NCI-H146 treated with DMSO at 0.1 percent for 48 hours (cell line): ENCODE results near the gene EPHB6.

Source experiments
- DNase-seq: peaks from one replicate; lab custom pipeline; 2025; ENCODE audit not compliant: unreplicated experiment; lab: John Stamatoyannopoulos, UW

Gene EPHB6, protein sequence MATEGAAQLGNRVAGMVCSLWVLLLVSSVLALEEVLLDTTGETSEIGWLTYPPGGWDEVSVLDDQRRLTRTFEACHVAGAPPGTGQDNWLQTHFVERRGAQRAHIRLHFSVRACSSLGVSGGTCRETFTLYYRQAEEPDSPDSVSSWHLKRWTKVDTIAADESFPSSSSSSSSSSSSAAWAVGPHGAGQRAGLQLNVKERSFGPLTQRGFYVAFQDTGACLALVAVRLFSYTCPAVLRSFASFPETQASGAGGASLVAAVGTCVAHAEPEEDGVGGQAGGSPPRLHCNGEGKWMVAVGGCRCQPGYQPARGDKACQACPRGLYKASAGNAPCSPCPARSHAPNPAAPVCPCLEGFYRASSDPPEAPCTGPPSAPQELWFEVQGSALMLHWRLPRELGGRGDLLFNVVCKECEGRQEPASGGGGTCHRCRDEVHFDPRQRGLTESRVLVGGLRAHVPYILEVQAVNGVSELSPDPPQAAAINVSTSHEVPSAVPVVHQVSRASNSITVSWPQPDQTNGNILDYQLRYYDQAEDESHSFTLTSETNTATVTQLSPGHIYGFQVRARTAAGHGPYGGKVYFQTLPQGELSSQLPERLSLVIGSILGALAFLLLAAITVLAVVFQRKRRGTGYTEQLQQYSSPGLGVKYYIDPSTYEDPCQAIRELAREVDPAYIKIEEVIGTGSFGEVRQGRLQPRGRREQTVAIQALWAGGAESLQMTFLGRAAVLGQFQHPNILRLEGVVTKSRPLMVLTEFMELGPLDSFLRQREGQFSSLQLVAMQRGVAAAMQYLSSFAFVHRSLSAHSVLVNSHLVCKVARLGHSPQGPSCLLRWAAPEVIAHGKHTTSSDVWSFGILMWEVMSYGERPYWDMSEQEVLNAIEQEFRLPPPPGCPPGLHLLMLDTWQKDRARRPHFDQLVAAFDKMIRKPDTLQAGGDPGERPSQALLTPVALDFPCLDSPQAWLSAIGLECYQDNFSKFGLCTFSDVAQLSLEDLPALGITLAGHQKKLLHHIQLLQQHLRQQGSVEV

DNA sequence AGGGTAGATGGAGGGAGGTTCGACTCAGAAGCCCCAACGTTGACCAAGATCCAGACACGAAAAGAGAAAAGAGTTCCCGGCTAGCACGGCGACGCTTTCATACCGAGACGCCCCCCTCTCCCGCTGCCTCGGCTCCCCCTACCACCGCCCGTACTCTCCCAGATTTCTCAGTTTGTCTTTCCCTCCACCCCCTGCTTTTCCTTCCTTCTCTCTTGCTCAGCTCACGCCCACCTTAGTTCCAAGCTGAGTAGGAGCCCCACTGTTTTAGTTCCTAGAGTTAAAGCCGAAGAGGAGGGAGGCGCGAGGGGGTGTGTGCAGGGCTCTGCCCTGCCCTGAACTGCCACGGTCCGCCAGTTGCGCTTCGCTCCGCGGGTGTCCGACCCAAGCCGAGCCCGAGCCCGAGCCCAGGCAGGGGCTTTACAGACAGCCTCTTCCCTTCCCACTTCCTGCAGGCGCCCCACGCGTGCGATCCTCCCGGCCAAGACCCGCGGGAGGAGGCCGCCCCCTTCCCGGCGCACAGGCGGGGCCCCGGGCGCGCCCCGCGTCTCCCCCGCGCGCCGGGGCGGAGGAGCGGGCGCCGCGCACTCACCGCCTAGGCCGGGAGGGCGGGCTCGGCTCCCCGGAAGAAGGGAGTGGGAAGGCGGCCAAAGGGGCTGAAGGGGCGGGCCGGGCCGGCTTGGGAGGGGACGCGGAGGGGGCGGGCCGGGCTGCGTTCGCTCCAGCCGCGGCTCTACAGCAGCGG lies at the start of gene EPHB6:
Gene EPHB6 (plus strand): TSS at position 705 of the 742 bp plus-strand sequence. CDS start 8,152 bp downstream, outside the sequence.
- DNase-seq, result no peak

DNA sequence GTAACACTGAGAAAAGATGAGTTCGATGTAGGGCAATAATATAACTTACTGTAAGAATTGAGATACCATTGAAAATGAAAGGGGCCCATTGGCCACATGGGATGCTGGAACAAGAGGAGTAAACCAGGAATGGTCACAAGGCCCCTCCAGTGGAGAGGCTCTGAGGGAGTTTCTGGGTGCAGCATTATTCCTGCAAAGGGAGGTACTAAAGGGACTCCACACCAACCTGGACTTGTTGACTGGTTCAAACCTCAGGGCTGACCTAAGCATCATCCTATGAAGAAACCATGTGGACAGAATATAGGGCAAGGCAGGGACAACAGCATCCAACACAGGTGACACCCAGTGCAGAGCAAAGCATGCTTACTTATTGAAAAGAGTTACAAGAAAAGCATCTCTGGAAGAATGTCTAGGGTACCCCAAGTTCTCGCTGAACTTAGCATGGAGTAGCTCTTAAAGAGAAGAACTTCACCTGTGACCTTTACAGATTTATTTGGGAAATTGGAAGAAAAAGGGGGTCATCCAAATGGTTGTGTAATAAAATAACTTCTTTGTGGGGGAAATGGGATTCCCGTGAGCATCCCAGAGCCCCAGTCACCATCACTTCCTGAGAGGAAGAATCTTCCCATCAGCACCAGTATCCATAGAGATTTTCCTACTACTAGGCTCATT lies 49.4 kb upstream of the EPHB6 start:
- no peak for DNase-seq

DNA sequence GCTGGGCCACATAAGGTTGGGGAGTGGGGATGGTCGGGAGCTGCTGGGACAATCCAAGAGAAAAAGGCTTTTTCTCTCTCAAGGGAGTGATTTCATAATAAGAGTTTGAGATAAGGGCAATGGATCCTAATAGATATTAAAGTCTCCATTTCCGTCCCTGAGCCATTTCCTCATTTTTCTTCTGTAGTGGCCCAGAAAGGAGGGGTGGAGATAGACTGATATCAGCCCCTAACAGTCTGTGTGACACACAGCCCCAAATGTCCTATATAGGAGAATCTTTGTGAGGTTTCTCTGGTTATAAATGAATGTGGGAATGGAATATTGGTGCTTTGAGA lies 48.9 kb upstream of the EPHB6 start:
- DNase-seq, result no peak

DNA sequence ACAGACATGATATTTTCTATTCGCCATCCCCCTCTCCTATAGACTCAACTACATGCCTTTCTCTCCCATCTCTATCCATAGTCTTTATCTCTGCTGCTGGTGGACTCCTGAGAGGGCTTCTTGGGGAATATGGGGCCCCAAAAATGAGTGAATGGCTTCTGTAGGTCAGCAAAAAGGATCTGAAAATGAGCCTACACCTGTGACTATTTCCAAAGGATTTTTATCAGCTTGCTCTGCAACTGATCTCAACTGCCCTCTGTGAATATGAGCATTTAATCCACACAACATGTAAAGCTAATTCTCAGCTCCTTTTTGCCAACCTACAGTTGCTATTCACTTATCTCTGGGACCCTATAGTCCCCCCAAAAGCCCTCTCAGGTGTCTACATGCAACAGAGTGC lies 47.9 kb upstream of the EPHB6 start:
- no peak for DNase-seq

DNA sequence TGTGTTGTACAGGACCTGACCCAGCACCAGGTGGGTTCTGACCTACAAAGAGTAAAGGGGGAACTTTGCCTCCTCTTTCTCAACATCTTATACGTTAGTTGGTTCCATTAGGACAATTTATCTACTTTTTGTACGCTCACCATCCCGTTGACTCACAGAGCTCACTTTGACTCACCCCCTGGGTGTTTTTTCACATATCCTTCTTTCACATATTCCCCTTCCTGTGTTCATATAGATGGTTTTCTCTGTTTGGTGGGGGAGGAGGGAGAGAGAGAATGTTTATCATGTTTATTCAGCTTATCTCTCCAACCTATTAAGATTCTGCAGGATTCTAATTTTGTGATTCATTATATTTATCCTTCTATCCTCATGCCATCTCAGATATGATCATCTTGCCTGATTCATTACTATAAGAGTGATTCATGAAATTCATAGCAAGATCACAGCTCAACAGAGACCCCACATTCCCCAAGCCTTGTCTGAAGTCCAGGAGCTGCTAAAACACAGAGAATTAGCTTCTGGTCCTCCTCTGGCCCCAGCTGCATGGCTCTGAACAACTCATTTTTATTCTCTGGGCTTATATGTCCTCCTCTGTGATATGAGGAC lies 46.9 kb upstream of the EPHB6 start:
- DNase-seq, result no peak

DNA sequence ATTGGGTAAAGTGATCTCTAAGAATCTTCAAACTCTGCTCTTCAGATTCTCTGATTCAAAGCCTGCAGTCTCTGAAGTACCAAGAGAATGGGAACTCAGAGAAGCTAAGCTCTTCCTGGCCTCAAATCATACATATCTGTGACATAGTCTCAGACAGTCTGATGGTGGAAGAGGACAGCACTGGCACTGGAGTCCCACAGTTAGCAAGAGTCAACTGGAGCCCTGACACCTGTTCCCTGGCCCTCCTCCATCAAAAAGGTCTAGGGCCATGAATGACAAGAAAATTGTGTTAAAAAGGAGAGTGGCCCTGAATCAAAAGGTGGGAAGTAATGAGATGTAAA lies 46.4 kb upstream of the EPHB6 start:
- DNase-seq, result no peak

DNA sequence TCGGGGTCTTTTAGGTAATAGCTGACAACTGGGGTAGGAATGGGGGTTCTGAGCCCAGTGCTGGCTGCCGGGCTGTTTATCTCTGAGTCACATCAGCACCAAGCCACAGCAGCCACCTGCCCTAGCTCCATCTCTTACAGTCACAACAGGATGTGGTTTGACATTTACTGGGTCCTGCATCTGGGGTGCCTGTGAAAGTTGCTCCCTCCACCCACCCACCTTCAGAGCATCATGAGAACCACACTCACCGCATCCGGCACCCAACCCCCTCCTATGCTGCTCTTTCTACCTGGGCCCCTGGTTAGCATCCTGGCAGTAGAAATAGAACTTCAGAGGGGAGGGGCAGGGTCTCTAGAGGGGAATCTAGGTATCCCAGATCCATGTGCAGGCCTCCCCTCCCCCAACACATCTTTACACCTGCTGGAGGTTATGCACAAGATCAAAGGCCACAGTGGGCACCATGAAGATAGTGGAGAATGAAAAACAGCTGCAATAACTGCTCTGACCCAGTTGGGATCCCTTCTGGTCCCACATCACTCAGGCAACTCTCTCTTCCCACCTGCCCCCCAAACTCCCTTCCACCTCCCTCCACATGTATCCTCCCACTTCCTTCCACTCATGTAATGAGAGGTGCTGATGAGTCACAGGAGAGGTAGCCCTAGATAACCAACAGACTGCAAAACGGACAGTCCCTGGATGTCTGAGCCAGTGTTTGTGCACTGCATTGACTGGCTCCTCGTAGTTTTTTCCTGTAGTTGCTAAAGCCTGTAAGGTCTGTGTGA lies 45.9 kb upstream of the EPHB6 start:
- no peak for DNase-seq

DNA sequence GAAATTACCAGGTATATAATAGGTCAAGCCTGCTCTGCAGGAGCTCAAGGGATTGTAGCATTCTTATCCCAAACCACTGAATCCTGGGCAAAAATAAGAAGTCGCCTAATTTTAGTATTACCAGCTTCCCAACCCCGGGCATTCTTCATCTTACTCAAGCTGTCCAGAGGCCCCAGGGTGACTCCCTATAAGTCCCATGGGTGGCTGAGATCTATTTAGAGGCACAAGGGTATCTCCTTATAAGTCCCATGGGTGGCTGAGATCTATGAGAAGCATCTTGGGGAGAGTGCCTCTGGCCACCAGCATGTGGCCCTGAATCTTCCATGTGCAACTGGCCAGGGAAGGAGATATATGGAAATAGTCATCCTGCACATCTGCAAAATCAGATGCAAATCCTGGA lies 45.2 kb upstream of the EPHB6 start:
- DNase-seq, result no peak

DNA sequence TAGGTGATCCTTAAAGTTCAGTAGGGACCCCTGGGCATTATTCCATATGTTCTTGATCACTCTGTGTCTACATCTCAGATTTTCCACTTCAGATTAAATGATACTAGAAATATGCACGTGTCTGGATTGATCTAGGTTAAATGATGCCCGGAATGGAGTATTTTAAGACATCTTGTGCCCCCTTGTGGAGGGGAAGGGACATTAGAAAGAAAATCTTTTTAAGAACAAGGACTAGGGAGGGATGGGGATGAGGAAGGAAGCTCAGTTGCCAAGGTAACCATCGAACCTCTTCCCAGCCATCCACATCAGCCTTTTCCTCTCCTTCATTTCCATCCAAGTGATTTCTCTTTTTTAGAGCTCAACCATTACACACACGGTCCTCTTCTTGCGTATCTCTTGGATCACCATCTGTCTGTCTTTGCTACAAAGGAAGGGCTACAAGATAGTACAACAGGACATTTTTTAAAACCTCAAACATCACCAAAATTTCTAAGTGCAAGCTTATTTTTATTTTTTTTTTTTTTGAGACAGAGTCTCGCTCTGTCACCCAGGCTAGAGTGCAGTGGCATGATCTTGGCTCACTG lies 43.6 kb upstream of the EPHB6 start:
- peak; percentile 3 for DNase-seq

DNA sequence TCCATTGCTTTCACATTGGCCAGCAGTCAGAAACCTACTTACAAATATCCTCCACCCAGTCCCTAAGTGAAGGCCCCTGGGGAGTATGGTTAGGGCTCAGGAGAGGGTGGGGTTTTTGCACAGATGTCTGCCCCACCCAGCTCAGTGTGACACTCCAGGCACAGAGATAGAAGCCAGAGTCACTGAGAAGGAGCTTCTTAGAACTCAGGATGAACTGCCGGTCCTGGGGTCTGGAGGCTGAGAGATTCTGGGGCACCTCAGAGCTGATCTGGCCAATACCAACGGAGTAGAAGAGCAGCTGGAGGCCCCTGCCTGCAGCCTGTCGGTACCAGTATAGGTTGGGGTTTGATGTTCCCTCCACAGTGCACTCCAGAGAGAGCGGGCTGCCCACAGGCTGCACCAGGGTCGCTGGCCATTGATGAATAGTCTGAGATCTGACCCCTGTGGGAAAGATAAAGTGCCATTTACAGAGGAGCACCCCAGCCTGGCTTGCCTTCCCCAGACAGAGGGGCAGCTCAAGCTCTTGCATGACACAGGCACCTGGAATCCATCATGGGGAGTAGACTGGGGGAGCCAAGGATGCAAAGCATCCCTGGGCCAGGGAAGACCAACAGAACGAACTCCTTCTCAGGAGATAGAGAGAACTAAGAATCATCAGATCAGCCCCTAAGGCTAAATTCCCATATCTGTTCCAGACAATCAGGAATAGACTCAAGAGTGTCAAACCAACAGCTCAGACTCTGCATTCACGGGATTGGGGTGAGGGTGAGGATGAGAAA lies 42.2 kb upstream of the EPHB6 start:
- DNase-seq, result no peak

DNA sequence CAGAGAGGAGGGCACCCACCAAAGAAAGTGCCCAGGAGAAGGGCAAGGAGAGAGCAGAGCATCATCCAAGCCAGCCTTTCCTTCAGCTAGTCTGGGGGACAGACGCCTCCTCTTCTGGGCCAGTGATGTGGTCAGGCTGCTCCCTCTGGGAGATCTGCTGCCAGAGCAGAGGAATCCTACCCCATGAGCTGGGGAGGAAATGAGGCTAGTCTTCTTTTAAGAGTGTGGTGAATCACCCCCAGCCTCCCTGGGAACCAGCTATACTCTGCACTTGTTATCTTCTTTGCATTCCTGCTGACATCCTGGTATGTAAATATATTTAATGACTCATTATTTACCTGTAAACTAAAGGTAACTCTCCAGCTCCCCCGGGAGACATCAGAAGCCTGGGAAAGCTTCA lies 41.6 kb upstream of the EPHB6 start:
- no peak for DNase-seq

DNA sequence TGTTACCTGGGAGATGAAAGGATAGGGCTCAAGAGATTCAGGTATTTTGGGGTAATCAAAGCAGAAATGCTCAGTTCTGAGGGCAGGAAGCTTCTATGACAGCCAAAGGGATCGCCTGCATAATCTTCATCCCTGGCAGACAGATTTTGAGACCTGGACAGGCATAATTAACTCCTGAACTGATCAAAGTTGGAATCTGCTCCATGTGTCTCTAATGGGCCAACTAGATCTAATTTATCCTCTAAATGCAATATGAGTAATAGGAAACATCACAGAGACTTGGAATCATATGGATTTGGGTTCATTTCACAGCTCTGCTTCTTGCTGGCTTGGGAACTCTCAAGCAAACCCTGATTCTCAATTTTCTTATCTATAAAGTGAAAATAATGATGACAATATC lies 41.2 kb upstream of the EPHB6 start:
- no peak for DNase-seq

DNA sequence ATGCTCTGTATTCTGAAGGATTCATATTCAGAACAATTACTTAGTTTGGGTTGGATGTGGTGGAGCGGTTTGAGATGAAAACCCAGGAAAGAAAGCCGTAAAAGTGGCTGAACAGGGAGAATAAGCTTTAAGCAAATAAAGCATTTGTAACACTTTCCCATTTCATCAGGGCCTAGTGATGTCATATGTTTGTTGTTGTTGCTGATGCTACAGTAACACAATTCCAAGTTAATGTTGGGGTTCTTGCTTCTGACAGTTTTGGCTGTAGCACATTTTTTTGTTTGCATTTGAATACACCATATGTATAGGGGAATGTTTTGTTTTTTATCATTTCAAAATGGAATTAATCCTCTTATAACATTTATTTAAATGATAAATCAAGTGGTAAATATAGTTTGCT lies 40.4 kb upstream of the EPHB6 start:
- DNase-seq, result no peak

DNA sequence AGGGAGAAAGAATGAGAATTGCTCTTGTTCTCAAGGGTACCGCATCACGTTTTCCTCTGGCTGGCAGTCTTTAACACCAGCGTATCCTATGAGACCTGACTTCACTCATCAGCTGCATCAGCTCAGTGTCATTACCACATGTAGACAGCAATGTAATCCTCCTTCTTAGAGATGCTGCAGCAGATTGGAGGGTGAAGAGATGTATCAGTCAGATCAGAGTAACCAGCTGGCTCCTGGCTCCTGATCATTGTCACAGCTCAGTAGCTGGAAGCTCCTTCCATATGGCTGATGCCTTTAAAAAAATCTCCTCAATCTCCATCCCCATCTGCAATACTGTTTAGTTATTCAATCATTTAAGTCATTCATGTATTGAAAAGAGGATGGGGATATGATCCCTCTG lies 39.7 kb upstream of the EPHB6 start:
- no peak for DNase-seq

DNA sequence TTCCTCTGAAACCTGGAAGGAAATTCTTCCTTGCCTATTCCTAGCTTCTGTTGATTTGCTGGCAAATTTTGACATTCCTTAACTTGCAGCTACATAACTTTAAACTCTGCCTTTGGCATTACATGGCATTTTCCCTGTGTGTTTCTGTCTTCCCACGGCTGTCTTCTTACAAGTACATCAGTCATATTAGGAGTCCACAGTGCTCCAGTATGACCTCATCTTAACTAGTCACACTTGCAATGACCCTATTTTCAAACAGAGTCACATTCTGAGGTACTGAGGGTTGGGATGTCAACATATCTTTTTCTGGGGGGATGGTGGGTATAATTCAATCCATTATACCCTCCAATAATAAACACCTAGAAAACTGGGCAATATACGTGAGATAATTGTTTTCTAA lies 37.4 kb upstream of the EPHB6 start:
- no peak for DNase-seq

DNA sequence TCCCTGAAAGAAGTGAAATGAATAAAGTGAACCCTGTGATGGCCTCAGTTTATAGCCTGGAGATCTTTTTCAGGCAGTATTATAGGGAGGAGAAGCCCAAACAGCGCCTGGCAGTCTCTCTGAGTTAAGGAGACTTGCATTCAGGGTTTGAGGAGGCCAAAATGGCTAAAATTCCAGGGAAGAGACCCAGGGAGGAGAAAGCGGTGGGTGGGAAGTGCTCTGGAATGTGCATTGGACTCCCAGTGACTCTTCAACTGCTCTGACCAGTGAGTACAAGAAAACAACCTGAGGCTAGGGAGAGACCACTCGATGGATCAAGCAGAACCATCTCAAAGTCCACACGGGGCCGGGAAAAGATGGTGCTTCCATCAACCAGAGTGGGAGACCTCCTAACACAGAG lies 35.3 kb upstream of the EPHB6 start:
- DNase-seq, result no peak

DNA sequence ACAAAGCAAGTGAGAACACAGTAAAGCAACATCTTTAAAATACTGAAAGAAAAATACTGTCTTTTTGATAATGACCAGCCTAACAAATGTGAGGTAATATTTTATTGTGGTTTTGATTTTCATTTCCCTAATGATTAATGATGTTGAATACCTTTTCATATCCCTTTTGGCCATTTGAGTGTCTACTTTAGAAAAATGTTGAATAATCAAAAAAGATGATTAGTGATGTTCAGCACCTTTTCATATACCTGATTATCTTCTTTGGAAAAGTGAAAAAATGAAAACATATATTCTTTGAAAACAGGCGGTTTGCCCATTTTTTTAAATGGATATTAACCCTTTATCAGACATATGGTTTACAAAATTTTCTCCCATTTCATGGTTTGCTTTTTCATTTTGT lies 32.2 kb upstream of the EPHB6 start:
- DNase-seq, result no peak

DNA sequence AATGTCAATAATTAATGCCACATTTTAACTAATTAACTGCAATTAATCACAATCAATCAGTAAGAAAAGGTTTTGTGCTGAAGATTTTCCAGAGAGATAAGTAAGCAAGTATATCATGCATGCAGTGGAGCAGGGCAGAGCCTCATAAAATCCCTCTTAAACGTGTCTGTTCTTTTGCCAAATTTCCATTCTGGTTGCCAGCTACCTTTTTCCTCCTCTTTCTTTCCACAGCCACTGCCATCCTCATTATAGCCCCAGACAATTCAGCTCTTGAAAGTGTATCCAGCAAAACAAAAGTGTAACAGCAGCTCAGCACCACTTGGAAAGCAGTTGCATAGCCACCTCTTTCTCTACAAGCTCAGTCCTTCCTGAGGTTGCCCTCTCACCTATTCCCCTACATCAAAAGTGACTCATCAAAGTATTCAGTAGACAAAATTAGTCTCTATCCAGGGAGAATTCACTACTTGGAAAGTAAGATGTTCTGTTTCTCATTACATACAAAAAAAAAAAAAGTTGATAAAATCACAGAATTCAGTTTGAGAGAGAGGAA lies 26.9 kb upstream of the EPHB6 start:
- no peak for DNase-seq
